ENCODE data around the gene HIPK2.

GRCh38 chr7:139534966-139535651 is 242.7 kb downstream of the HIPK2 start:
- TF ChIP-seq TAF1 (IDR thresholded peaks at IDR 0.05; ENCODE audit: borderline replicate concordance, low read depth, low read length) (no peak), POLR2AphosphoS5 (IDR thresholded peaks at IDR 0.05; ENCODE audit: low read depth, low read length) (no peak)
